Right renal cortex interstitium (tissue), 3 donors: ENCODE measurements around the gene FTO. TPM values are rescaled to one million over a fixed set of nuclear protein-coding genes. Genes with fewer than 3 reads are reported as not detected.
"Not testable (repeated sequence)": the region's sequence is repeated elsewhere in the genome, so short reads cannot be mapped to it uniquely, and the experiment has no call there.

Experiments
- DNase-seq, 3 donors: peaks; one replicate each; pipeline ENCODE4 v3.0.0-alpha.2; 2013; ENCODE audit warnings: low read depth in 3 of 3, low spot score in 2 of 3
- polyA plus RNA-seq, 3 donors: library from polyadenylated mRNA; unstranded; fragments of 120-200 nt; gene quantifications; one replicate each; pipeline ENCODE4 v1.2.1, GENCODE V29; 2013; ENCODE audit not compliant: insufficient read length in 3 of 3

The FTO gene
- polyA plus RNA-seq, 3 donors: 91.4 to 104 (median 92.7) TPM

DNA sequence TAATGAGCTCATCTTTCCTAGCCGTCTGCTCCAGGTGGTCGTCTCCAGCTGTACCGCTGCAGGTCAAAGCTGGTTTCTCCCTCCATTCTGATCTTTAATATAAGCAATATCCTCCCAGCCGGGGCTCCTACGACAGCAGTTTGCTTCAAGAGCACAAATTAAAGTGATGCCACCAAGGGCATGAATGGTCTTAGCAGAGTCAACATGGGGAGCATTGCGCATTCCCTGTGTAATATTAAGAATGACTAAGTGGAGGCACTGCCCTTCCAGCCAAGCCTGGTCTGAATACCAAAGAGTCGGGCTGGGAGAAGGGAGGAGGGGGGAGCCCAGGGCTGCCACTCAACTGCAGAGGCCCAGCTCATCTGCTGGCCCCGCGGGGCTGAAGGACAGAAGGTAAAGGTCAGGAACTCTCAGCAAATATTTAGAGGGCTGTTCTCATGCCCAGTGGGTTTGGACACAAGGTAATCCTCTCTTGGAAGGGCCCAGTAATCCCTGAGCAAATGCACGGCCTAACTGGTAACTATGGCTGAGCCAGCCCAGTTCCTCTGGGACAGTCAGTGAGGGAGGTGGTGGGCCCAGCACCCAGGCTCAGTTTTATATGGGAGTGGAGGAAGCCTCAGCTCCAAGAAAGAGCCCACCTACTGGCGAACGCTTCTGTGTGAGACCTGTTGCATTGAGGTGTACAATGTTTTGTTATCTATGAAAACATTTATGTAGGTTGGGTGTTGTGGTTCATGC, 461.4 kb downstream of the FTO start:
- DNase-seq: no peak

DNA sequence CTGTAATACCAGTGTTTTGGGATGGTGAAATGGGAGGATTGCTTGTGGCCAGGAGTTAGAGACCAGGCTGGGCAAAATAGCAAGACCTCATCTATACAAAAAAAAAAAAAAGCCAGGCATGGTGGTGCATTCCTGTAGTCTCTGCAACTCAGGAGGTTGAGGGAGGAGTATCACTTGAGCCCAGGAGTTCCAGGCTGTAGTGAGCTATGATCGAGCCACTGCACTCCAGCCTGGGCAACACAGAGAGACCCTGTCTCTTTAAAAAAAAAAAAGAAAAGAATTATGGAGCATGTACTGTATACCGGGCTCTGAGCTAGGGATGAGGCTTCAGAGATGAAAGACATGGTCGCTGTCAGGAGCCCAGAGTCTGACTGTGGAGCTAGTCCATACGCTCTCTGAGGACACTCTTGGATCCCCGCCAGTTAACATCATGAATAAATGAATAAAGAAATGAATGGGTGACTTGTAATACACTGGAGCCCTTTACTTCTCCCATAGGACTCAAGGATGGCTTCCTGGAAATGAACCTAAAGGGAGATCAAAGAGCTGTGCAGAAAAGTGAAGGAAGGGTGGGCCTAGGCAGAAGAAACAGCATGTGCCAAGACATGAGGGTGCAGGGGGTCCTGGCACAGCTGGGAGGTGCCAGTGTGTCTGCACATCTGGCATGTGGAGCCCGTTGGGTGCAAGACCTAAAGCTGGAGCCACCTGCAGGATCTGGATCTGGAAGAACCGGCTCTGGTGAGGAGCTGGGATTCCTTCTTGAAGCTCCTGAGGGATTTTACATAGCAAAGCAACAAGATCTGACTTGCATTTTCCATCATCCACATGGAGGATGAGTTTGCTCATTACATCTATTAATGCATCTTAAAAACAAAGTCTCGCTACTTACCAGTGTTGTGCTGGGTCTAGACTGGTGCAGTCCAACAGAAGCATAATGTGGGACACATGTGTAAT, 462.2 kb downstream of the FTO start:
- no peak for DNase-seq

GRCh38 chr16:54169112-54169511, 465.2 kb downstream of the FTO start:
- no peak for DNase-seq

DNA sequence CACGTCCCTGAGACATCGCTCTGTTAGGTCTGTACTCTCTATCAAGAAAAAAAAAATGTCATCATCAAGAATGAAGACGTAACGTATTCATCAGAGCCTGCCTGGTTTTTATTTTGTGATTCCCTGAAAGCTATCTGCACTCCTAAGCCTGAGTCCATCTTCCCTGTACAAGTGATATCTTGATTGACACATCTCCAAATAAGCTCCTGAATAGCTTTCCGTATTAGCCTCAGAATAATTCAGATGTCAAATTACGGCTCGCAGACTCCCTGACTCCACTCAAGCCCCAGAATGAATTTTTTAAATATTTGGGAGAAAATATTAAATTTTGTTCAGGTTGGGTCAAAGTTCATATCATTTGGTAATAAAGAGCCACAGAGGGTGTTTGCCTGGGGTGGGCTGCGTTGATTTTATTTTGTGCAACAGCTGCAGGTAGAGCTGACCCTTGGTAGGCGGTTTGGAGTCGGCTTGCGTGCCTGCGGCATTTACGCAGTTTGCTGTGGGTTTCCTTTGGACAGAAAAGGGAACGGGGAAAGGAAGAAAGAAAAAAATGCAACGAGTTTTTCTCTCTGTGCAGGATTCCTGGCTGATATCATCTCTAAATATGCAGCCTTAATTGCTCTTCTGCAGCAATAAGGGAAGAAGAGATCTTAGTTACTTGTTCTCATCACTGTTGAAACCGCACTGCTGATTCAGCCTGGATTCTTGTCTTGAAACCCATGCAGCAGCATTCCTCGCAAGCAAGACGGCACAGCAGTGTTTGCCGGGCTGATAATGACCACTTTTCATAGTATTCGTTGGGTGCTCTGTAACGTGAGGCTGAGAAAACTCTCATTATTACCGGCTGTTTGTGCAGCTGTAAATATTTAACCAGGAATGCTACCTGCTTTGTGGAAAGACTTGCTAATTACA, 467.9 kb downstream of the FTO start:
- no peak for DNase-seq

DNA sequence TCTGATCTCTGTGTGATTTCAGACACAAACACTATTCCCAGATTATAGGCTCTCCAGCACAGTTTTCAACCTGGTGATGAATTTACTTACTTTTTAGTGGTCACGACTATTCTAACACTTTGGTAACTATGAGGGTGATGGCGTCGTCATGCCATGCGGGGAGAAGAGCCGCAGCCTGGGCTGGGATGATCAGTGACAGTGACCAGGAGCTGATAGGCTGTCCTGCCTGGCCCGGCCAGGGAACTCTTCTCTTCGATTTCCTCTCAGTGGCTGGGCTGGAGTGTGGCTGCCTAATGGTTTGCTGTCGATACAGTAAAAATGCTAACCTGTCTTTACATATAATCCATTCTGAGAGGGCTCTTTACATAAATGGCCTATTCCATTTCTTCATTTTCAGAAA, 469.5 kb downstream of the FTO start:
- DNase-seq: no peak

DNA sequence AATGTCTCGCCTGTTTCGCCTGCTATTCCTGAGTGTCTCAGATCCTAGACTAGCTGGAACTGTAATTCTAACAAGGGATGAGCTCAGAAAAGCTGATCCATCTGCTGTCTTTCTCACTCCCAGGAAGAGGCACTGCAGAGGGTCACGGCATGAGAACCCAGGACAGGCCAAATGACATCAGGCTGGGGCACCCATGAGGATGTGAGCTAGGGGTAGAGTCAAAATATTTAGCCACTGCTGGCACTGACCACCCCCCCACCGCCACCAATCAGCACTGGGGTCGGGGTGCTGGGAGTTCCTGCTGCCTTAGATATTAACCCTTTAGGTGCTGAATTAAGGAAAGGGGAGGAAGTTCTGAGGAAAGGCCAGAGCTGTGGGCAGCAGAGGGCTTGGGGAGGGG, 470.2 kb downstream of the FTO start:
- no peak for DNase-seq

DNA sequence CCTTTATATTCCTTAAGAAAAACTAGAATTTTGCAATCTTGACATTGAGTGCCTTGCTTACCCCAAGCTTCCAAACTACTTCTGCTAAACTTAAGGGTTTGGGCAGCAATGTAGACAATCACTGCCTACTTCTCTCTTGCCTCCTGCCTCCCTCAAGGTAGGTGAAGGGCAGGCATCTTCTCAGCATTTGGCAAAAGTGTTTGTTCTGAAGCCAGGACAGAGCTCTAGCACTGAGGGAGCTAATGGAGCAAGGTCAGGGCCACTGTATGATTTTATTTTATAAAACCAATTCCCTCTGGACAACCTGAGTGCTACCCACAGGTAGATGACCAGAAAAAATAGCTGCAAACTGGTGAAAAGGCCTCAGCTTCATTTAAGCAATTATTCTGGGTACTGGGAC, 470.8 kb downstream of the FTO start:
- DNase-seq: no peak

DNA sequence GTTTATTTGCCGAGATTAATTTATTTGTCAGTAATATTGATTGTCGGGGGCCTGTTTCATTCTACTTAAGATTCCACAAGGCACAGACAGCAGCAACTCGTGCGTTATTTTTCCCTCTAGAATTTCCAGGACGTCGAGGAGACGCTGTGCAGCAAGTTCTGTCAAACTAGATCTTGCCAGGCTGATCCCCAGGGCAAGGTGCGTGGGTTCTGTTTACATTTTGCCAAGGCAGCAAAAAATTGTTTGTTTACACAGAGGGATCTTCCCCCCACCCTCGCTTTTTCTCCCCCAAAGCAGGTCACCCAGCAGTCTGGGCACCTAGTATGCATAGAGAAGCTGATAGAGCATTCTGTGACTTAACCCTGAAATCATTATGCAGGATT, 471.2 kb downstream of the FTO start:
- no peak for DNase-seq

GRCh38 chr16:54175552-54176375, 471.8 kb downstream of the FTO start:
- DNase-seq: no peak

DNA sequence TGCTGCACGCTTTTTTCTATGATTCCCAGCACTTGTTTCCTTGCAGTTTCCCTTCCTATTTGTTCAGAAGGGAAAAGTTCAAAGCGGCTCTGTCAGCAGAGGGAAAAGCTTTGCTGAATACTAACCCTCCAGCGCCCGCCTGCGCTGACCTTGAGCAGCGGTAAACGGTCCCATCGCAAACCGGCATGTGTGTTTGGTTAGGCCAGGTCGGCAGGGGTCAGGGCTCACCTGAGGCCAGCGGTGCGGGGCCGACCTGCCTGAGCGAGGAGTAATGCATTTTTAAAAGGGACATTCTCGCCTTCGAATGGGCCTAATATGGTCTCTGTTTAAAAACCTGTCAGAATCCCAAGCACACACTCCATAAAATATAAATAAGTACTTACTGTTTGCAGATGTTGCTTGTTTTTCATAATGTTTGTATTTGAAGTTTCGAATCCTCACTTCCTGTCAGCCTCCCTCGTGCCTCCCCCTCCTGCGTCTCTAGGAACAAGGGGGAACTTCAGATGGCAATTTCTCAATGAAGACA, 472.5 kb downstream of the FTO start:
- no peak for DNase-seq

DNA sequence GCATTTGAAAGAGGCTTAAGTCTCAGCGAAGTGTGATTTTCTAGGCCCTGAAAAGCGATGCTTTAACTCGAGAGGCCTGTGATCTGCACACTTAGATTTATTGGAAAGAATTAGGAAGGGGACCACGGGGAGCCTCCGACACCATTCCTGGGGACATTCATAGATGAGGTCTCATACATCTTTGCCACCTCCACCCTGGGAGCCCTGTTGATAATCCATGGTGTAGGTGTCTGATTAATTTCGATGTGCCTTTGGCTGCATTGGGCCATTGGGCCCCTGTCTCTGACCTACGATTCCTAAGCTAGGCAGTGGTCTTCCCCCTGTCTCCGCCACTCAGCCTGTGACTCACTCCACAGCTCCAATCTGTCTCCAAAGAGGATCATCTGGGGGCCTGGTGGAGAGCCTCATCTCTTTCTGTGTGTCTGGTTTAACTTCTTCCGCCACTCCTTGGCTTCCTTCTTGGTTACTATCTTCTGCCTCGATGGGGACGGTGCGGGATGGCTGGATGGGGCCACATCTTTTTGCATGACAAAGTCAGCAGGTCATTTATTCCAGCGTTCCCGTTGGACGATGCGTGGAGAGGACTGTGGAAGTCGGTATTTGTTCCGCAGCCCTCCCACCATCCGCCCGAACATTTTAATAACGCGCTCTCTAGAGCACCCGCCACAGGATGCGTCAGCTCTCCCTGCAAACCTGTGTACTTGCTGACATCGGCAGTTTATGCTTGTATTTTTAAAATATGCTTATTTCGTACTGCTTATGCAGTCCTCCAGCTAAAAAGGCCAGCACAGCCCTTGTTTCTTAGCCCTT, 473.3 kb downstream of the FTO start:
- no peak for DNase-seq

DNA sequence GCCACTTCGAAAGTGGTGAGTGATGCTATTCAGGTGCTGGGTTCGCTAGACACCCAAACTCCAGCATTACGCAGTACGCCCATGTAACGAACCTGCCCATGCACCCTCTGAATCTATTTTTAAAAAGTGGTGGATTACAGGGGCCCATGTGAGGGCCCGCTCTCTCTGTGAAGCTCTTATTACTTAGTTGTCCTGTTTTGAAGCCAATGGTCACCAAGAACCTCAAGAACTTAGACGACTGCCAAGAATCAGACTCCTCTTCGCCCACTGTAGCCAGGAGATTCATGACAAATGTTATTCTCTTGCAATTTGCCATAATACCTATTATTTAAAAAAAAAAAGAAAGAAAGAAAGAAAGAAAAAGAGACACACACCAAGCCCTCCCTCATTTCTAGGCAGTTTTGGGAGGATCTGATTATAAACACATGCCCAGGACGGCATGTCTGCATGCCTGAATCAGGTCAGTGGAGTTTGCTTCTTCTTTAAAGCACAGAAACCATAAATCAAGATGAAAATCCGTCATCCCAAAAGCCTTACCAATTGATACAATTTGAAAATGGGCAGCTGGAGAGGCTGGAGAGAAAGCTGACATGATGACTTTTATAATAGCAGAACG, 474.0 kb downstream of the FTO start:
- DNase-seq: no peak

- no peak for DNase-seq
Measured at GRCh38 chr16:54178478-54178976, 474.6 kb downstream of the FTO start.

GRCh38 chr16:54180421-54181359, 476.7 kb downstream of the FTO start:
- no peak for DNase-seq

DNA sequence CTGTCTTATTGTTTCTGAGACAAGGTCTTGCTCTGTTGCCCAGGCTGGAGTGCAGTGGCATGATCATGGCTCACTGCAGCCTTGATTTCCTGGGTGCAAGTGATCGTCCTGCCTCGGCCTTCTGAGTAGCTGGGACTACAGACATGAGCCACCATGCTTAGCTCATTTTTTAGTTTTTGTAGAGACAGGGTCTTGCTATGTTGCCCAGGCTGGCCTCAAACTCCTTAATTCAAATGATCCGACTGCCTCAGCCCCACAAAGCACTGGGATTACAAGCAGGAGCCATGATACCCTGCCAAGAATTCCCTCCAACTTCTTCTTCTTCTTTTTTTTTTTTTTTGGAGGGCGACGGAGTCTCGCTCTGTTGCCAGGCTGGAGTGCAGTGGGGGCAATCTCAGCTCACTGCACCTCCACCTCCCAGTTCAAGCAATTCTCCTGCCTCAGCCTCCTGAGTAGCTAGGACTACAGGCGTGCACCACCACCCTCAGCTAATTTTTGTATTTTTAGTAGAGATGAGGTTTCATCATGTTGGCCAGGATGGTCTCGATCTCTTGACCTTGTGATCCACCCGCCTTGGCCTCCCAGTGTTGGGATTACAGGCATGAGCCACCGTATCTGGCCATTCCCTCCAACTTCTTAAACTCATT, 477.9 kb downstream of the FTO start:
- DNase-seq: not testable (repeated sequence)

GRCh38 chr16:54185045-54185444, 481.1 kb downstream of the FTO start:
- DNase-seq: no peak

DNA sequence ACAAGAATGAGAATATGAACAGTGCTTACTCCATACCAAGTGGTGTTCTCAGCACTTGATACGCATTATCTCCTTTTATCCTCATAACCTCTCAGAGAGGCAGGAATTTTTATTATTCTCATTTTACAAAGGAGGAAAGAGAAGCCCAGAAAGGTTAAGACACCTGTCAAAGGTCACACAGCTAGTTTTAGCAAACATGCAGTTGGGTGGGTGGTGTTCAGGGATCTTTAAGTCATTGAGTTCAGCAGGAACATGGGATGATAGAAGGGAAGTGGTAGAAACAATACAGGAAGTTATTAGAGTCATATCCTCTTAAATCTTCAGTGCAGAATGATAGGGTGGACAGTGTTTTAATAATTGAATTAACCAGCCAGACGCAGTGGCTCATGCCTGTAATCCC, 487.2 kb downstream of the FTO start:
- DNase-seq: no peak
